GM12892 (cell line): ENCODE data around the gene BICDL2.

Experiments
- POLR2A ChIP-seq: IDR thresholded peaks from 2 replicates; pipeline ENCODE4 v1.6.1; 2011; ENCODE audit warnings: low read depth, low read length, control low read depth
- POLR2AphosphoS5 ChIP-seq: IDR thresholded peaks from 2 replicates; pipeline ENCODE4 v1.6.1; 2011; ENCODE audit warnings: low read depth, low read length, control low read depth
- TAF1 ChIP-seq: IDR thresholded peaks from 2 replicates; pipeline ENCODE4 v1.6.1; 2011; ENCODE audit warnings: low read depth, mild to moderate bottlenecking, control low read depth, low read length, borderline replicate concordance

DNA sequence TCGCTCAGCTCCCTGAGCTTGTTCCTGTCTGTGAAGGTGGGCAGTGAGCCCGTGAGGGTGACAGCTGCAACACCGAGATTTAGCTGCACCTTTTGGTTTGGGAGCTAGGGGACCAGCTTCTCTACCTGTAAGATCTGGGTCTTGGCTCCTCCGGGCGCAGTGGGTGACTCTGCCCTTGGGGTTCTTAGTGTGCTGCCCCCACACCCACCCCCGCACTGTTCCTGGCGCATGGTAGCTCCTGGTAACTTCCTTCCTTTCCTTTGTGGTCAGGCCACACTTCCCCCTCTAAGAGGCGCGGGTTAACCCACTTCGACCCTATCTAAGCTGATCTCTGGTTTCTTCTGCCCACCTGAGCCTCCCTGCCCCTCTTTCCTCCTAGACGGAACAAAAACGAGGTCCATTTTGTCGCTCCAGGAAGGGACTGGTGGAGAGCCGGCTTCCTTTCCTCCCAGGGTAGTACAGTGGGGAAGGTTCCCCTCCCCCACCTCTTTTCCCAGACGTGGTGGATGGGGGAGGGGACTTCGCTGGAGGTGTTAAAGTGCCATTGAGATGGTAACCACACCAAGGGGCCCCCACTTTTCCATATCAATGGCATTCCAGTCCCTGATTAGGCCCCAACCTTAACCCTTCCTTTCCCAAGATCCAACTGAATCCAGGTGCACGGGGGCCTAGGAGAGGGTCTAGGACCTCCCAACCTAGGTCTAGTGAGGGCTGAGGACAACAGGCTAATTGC is 28.6 kb downstream of the BICDL2 start:
- TF ChIP-seq POLR2AphosphoS5 = no peak
- TF ChIP-seq POLR2A = no peak
- TF ChIP-seq TAF1 = no peak
